Smooth muscle cell (in vitro differentiated cells): Measurements from ENCODE around the gene ACP4. TPM values are rescaled to one million over a fixed set of nuclear protein-coding genes. Genes with fewer than 3 reads are reported as not detected.

ENCODE experiments used
- DNase-seq: peaks from one replicate; lab custom pipeline; 2025; ENCODE audit not compliant: unreplicated experiment; lab: John Stamatoyannopoulos, UW
- H2AFZ ChIP-seq: fragments of 200-600 bp; sonication (generic); 2 replicates; pipeline ENCODE4 v1.6.0; 2016; ENCODE audit warnings: antibody characterized with exemption, low read depth, mild to moderate bottlenecking
- H3F3A ChIP-seq: fragments of 200-600 bp; sonication (generic); 2 replicates; pipeline ENCODE4 v1.6.0; 2017; ENCODE audit warnings: antibody characterized with exemption, low read depth
- H3K27ac ChIP-seq: fragments of 200-600 bp; sonication (generic); 2 replicates; pipeline ENCODE4 v1.5.1; 2016; ENCODE audit warnings: low read depth, mild to moderate bottlenecking
- H3K27me3 ChIP-seq: fragments of 200-600 bp; sonication (generic); 2 replicates; pipeline ENCODE4 v1.6.1; 2016; ENCODE audit warnings: low read depth, mild to moderate bottlenecking
- H3K36me3 ChIP-seq: fragments of 200-600 bp; sonication (generic); 2 replicates; pipeline ENCODE4 v1.5.1; 2016; ENCODE audit warnings: low read depth
- H3K4me1 ChIP-seq: fragments of 200-600 bp; sonication (generic); 2 replicates; pipeline ENCODE4 v1.5.1; 2016; ENCODE audit warnings: low read depth
- H3K4me2 ChIP-seq: fragments of 200-600 bp; sonication (generic); 2 replicates; pipeline ENCODE4 v1.6.0; 2016; ENCODE audit warnings: mild to moderate bottlenecking
- H3K4me3 ChIP-seq: fragments of 200-600 bp; sonication (generic); 2 replicates; pipeline ENCODE4 v1.5.1; 2016; ENCODE audit warnings: mild to moderate bottlenecking
- H3K79me2 ChIP-seq: fragments of 200-600 bp; sonication (generic); 2 replicates; pipeline ENCODE4 v1.6.0; 2016; ENCODE audit warnings: low read depth, mild to moderate bottlenecking
- H3K9ac ChIP-seq: fragments of 200-600 bp; sonication (generic); 2 replicates; pipeline ENCODE4 v1.6.0; 2016; ENCODE audit warnings: low read depth
- H3K9me3 ChIP-seq: fragments of 200-600 bp; sonication (generic); replicated peaks from 2 replicates; pipeline ENCODE4 v1.5.1; 2016; ENCODE audit warnings: low read depth
- H4K20me1 ChIP-seq: fragments of 200-600 bp; sonication (generic); 2 replicates; pipeline ENCODE4 v1.6.0; 2016; ENCODE audit warnings: low read depth
- WGBS: methylation state at CpG from one replicate; pipeline ENCODE4 v1.1.7; 2016; ENCODE audit warnings: low lambda C conversion rate; 5-methylcytosine and 5-hydroxymethylcytosine counted together
- polyA plus RNA-seq: library from polyadenylated mRNA; unstranded; fragments of >200 nt; fragmentation: Nextera tagmentation; extraction: Ambion mirVana; gene quantifications from 2 replicates; pipeline ENCODE4 v1.2.1, GENCODE V29; 2016
- total RNA-seq: library from RNA; depleted of rRNA; stranded (reverse); fragments of >200 nt; gene quantifications from 2 replicates; pipeline ENCODE4 v1.2.3, GENCODE V29; 2014
- TF ChIP-seq, protein P1 (sequence below): fragments of 200-600 bp; sonication (generic); IDR thresholded peaks from 2 replicates; pipeline ENCODE4 v1.5.1; 2017; ENCODE audit warnings: borderline replicate concordance, mild to moderate bottlenecking, antibody characterized with exemption; ENCODE audit not compliant: insufficient read depth, poor library complexity, severe bottlenecking

Gene ACP4
- total and polyA plus RNA-seq, 2 experiments from 2014 or later, result 0.26 TPM; not detected in 1

DNA sequence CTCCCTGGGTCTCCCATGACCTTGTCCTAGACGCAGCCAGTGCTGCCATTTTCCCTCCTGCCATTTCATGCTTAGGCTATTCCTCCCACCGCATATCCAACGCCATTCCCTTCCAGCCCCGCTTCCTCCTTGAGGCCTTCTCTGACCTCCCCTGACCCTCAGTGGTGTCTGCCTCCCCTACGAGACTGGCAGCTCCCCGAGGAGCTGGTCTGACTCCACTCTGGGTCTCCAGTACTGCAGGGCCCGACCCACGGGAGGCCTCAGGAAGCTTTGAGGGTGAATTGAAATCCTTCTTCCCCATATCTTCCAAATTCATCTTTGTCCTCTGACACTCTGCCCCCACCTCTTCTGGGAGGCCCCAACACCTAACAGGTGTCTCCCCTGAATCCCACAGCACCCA lies 42.5 kb downstream of the ACP4 start:
- no peak for DNase-seq
- Histone ChIP-seq H3K79me2 (no peaks in the 10 kb centered on the region), H3K4me3 (no peak overlapping the region), H3K27me3 (no peaks in the 10 kb centered on the region), H3K9me3 (no peaks in the 10 kb centered on the region), H3K4me1 (no peaks in the 10 kb centered on the region), H3K36me3 (no peaks in the 10 kb centered on the region), H3K9ac (no peak overlapping the region), H3K27ac (no peak overlapping the region), H4K20me1 (no peaks in the 10 kb centered on the region), H3F3A (no peaks in the 10 kb centered on the region), H2AFZ (no peak overlapping the region), H3K4me2 (no peak overlapping the region)
- TF ChIP-seq, protein P1, sequence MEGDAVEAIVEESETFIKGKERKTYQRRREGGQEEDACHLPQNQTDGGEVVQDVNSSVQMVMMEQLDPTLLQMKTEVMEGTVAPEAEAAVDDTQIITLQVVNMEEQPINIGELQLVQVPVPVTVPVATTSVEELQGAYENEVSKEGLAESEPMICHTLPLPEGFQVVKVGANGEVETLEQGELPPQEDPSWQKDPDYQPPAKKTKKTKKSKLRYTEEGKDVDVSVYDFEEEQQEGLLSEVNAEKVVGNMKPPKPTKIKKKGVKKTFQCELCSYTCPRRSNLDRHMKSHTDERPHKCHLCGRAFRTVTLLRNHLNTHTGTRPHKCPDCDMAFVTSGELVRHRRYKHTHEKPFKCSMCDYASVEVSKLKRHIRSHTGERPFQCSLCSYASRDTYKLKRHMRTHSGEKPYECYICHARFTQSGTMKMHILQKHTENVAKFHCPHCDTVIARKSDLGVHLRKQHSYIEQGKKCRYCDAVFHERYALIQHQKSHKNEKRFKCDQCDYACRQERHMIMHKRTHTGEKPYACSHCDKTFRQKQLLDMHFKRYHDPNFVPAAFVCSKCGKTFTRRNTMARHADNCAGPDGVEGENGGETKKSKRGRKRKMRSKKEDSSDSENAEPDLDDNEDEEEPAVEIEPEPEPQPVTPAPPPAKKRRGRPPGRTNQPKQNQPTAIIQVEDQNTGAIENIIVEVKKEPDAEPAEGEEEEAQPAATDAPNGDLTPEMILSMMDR, result no peak
- WGBS, result 92% methylated on average over 8 of the region's 8 CpGs

DNA sequence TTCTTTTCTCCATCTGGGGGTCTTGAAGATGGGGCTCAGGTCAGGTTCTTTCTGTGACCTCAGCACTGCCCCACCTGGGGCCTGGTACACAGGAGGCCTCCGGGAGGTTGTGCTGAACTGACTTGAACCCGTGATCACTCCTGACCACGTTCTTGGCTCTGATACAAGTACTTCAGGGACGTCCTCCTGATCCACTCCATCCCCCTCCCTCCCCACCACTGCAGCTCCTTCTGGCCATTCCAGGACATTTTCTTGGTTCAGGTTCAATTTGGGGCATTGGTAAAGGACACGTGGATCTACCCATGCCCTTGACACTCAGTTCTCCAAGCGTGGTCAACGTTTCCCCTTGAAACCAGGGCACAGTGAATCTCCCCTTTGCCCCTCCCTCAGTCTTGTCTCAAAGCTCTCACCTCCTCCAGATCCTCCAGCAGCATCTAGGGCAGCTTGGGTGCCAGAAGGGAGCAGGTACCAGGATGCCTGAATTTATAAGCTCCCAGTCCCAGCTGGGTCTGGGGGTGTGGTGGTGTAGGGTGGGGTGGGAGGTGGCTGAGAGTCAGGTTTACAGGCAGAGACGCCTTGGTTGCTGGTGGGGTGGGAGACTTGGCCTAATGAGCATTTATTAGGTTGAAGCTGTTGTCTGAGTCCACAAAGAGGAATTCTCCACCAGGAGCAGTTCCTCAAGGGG lies 43.0 kb downstream of the ACP4 start, which contains the start of gene KLK15:
TSS of gene KLK15 (minus strand) at position 458 of the 685 bp plus-strand sequence. CDS start 2,082 bp downstream, outside the sequence.
- Histone ChIP-seq H3K4me1 (no peaks in the 10 kb centered on the region), H3K27me3 (no peaks in the 10 kb centered on the region), H3K4me3 (no peak within 1 kb of the TSS), H4K20me1 (no peaks in the 10 kb centered on the region), H3K27ac (no peak within 1 kb of the TSS), H2AFZ (no peak within 1 kb of the TSS), H3K36me3 (no peaks in the 10 kb centered on the region), H3K79me2 (no peaks in the 10 kb centered on the region), H3K9me3 (no peaks in the 10 kb centered on the region), H3K4me2 (no peak within 1 kb of the TSS), H3K9ac (no peak within 1 kb of the TSS), H3F3A (no peaks in the 10 kb centered on the region)
- TF ChIP-seq, protein P1, result no peak
- DNase-seq, result no peak
- 82% methylated on average over 8 of the region's 8 CpGs for WGBS

DNA sequence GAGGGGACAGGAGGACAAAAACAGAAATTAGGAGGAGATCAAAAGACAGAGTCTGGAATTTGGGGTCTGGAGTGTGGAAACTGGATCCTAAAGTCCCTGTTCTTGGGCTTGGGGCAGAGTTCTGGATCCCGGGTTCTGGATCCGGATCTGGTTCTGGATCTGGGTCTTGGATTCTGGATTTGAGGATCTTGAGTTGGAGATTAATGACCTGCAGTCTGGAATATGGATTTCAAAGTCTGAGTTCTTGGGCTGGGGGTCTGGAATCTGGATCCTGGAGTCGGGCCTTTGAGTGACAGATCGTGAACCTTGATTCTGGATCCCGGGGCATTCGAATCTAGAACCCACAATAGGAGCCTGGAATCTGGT lies 43.6 kb downstream of the ACP4 start:
- no peak overlapping the region for H3K4me2 ChIP-seq
- 89% methylated on average over 6 of the region's 6 CpGs for WGBS
- no peak overlapping the region for H2AFZ ChIP-seq
- no peaks in the 10 kb centered on the region for H3K4me1 ChIP-seq
- no peak overlapping the region for H3K4me3 ChIP-seq
- TF ChIP-seq, protein P1, result no peak
- no peak overlapping the region for H3K27ac ChIP-seq
- no peaks in the 10 kb centered on the region for H3K27me3 ChIP-seq
- H3K79me2 ChIP-seq, result no peaks in the 10 kb centered on the region
- H3K9ac ChIP-seq, result no peak overlapping the region
- no peaks in the 10 kb centered on the region for H3F3A ChIP-seq
- H3K9me3 ChIP-seq, result no peaks in the 10 kb centered on the region
- no peaks in the 10 kb centered on the region for H3K36me3 ChIP-seq
- no peak for DNase-seq
- no peaks in the 10 kb centered on the region for H4K20me1 ChIP-seq
